Activated T-helper 1 cell treated with anti-CD3 and anti-CD28 coated beads, Interleukin-2, amount 50 U/mL, for 16 hours (primary cell): ENCODE data around the gene FGF12.

ENCODE experiments used
- DNase-seq, 2 donors: peaks; one replicate each; pipeline ENCODE4 v3.0.0-alpha.2; 2020; ENCODE audit warnings: low read depth in 1 of 2, low spot score in 1 of 2

The FGF12 gene

DNA sequence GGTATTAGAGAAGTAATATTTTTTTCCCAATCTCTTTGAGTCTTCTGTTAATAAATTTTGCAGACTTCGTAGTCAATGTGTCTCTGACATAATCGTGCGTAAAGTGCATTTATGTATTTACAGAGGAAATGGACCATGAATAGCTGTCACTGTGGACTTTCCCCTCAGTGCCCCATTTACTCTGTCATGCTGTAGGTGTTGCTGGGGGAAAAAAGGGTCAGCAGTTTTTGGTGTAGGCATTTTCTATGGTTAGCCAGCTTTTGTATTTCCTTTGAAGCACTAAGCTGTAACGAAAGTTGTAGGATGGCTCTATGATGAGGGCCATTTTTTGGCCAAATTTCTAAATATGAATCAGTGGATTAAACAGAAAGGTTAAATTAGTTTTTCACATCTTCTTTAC is 598.4 kb downstream of the FGF12 start:
- DNase-seq: no peak

DNA sequence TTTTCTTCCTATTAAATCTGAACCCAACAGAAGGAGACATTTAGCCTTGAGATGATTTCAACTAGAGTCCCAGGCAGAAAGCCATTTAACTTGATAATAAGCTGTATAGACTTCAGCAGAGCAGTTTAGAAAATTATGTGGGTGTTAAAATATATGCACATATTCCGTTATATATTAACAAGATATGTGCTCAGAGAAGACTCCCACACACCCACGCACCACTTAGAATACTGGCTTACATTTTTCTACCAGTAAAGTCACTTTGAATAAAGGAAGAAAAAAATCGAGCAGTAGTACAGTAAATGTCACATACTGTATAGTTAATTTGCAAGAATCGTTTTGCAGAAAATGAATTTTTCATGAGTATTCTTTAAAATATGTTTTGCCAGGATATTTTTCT is 599.3 kb downstream of the FGF12 start:
- DNase-seq: no peak

- no peak for DNase-seq
Measured at GRCh38 chr3:192122832-192123594, 604.3 kb downstream of the FGF12 start.

DNA sequence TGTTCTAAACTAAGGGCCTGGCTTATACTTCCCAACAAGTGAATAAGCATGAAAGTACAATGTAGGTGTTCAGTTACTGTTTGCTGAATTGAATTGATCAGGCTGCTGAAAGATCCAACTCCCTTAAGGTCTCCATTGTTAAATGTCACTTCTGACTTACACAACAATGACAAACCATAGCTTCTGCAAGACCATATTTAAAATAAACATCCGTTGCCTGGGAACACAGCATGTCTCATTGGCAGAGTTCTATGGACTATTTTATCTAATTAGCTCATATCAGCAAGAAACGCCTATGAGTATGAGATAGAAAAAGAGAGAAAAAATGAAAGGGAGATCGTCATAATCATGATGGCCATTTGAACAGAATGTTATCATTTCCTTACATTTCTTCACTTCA is 605.4 kb downstream of the FGF12 start:
- DNase-seq: no peak

DNA sequence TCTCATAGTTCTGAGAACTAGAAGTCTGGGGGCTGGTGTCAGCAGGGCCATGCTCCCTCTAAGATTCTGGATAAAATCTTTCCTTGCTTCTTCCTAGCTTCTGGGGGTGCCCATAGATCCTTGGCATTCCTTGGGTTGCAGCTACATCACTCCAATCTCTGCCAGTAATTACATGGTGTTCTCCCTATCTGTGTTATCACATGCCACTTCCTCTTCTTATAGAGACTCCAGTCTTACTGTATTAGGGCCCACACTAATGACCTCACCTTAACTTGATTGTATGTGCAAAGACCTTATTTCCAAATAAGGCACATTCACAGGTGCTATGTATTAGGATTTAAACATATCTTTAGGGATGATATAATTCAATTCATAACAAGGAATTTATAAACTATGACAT is 618.5 kb downstream of the FGF12 start:
- no peak for DNase-seq

GRCh38 chr3:192106543-192106942 is 620.8 kb downstream of the FGF12 start:
- no peak for DNase-seq

- DNase-seq: no peak
Measured at GRCh38 chr3:192092388-192093005, 634.8 kb downstream of the FGF12 start.

- DNase-seq: no peak
Measured at GRCh38 chr3:192091831-192092230, 635.5 kb downstream of the FGF12 start.

DNA sequence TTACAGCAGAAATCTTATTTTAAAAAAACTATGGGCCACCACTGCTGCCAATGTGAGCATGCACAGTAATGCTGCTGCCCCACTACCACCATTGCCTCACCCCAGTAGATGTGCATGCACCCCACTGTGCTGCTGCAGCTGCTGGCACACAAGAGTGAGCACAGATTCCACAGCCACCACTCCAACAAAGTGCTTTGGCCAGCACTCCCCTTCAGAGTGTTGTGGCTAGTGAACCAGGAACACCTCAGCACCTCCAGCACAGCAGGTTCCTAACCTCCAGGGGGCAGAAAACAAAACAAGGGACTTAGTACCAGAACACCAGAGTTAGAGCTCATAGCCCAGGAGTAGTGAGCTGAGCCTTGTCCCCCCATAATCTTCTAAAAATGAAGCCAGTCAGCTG is 636.8 kb downstream of the FGF12 start:
- DNase-seq: no peak
